GM12875 (cell line): ENCODE data around the gene NPTX1.

Source experiments
- H3K4me3 ChIP-seq: one replicate; pipeline ENCODE4 v1.5.1; 2011; ENCODE audit warnings: low read depth, low read length, control low read depth
- CTCF ChIP-seq: IDR thresholded peaks from 2 replicates; pipeline ENCODE4 v1.5.1; 2011; ENCODE audit warnings: low read depth, mild to moderate bottlenecking, control low read depth, inconsistent platforms, low read length, moderate library complexity, borderline replicate concordance; ENCODE audit not compliant: insufficient read depth

The NPTX1 gene

DNA sequence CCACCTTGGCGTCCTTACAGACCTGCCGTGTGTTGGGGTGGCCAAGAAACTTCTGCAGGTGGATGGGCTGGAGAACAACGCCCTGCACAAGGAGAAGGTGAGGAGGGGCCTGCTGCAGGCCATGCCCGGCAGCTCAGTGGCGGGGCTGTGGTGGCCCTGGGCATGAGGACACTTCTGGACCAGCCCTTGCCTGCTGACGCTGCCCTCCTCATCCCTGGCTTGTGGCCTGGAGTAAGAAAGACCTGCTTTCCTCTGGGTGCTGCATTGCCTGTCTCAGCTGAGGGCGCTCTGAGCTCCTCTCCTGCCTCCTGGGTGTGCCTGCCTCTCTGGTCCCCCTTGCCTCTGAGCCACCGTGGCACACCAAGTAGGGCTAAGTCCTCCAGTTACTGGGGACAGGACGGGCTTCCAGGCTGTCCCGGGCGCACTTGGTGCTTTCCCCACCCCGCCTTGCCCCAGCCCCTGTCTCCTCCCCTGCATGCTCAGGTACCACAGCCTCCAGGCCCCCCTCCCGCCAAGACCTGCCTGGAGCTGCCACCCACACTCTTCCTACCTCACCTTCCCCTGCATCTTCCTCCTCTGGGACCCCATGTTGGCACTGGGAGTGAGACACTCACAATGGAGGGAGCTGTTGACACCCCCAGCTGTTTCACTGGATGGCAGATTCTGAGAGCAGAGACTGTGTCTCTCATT, 52.7 kb downstream of the NPTX1 start:
- no peak for TF ChIP-seq CTCF
- H3K4me3 ChIP-seq: no peak overlapping the region

GRCh38 chr17:80422981-80423380, 53.4 kb downstream of the NPTX1 start:
- no peak for TF ChIP-seq CTCF
- no peak overlapping the region for H3K4me3 ChIP-seq

DNA sequence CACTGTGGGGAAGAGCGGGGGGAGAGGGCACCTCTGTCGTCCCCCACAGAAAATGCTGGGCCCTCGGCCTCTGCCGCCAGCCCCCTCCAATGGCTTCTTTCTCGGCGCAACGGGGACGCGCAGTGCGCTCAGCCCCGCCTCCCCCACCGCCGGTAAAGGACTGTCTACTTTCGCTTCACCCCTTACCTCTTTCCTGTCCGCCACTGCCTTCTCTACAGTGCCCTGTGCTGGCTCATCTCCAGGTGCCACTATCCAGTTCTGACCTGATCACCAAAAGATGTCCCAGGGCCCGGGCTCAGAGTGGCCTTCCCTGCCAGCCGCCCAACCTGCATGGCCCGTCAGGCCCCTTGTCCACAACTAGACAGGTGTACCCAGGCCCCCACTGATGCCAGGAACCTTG, 54.1 kb downstream of the NPTX1 start:
- H3K4me3 ChIP-seq: no peak overlapping the region
- TF ChIP-seq CTCF: no peak

GRCh38 chr17:80421381-80422090, 54.9 kb downstream of the NPTX1 start:
- no peak for TF ChIP-seq CTCF
- H3K4me3 ChIP-seq: no peak overlapping the region

DNA sequence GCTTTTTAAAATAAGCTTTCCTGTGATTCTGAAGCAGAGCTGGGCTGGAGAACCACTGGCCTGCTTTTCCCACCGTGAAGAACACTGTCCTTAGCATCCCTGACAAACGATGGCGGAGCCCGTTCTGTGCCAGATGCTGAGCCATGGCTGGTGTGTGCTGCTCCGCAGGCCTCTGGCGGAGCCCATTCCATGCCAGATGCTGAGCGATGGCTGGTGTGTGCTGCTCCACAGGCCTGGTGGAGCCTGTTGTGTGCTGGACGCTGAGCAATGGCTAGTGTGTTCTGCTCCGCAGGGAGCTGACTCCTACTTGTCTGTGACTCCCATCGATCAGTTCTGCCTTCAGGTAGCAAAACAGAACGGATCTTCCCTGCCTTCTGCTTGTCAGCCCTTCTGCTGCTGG, 57.2 kb downstream of the NPTX1 start:
- no peak for TF ChIP-seq CTCF
- no peak overlapping the region for H3K4me3 ChIP-seq

- no peak for TF ChIP-seq CTCF
- no peak overlapping the region for H3K4me3 ChIP-seq
Observed at GRCh38 chr17:80418589-80418988, 57.8 kb downstream of the NPTX1 start.
